ENCODE data around the gene GALNTL6.
"Not testable (repeated sequence)": the region's sequence is repeated elsewhere in the genome, so short reads cannot be mapped to it uniquely, and the experiment has no call there.

Gene GALNTL6

DNA sequence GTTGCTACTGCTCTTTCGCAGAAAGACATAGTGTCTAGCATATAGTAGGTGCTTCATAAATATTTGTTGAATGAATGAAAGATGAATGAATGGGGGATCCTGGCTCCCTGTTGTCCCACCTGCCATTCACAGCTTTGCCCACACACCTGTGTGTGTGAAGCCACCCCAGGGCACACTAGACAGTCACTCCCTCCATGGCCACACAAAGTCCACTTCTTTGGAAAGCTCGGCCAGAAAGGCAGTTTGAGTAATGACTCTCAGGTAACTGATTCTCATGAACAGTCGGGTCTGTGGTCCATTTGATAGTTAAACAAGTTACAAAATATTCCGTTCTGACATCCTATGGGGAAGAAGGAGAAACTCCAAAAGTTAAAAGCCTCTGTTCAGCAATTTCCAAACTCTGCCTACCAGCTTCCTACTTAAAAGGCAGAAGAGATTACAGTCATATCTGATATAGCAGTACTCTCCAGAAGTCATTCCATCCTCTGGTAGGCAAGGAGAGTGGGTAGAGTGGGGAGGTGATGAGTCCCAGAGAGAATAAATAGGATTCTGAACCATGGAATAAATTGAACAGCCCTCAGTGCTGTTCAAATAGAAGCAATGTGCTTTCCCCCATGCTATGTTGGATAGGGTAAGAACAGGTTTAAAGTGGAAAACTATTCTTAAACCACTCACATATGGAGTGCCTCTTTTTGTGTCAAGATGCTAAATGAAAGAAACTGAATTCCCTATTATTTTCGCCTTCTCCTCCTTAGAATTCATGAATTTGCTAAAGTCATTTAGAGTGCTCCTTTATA is 1150.5 kb downstream of the GALNTL6 start:
- TF ChIP-seq, protein P1, sequence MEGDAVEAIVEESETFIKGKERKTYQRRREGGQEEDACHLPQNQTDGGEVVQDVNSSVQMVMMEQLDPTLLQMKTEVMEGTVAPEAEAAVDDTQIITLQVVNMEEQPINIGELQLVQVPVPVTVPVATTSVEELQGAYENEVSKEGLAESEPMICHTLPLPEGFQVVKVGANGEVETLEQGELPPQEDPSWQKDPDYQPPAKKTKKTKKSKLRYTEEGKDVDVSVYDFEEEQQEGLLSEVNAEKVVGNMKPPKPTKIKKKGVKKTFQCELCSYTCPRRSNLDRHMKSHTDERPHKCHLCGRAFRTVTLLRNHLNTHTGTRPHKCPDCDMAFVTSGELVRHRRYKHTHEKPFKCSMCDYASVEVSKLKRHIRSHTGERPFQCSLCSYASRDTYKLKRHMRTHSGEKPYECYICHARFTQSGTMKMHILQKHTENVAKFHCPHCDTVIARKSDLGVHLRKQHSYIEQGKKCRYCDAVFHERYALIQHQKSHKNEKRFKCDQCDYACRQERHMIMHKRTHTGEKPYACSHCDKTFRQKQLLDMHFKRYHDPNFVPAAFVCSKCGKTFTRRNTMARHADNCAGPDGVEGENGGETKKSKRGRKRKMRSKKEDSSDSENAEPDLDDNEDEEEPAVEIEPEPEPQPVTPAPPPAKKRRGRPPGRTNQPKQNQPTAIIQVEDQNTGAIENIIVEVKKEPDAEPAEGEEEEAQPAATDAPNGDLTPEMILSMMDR (IDR thresholded peaks at IDR 0.05; ENCODE audit: control insufficient read depth, insufficient read depth, low read depth, low read length, missing control alignments): no peak
- DNase-seq (ENCODE audit: low read depth): no peak
- H3K4me3 ChIP-seq (ENCODE audit: control insufficient read depth, low read depth, low read length): no peak overlapping the region

DNA sequence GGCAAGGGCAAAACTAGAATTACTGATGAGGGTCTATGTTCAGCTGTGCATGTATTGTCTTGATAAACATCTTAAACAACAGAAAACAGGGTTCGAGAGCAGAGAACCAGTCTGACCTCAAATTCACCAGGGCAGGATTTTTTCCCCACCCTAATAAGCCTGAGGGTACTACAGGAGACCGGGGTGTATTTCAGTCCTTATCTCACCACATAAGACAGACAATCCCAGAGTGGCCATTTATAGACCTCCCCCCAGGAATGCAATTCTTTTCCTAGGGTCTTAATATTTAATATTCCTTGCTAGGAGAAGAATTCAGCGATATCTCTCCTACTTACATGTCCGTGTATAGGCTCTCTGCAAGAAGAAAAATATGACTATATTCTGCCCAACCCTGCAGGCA is 1157.0 kb downstream of the GALNTL6 start:
- not testable (repeated sequence) for DNase-seq (ENCODE audit: low read depth); H3K4me3 ChIP-seq (ENCODE audit: control insufficient read depth, low read depth, low read length)

DNA sequence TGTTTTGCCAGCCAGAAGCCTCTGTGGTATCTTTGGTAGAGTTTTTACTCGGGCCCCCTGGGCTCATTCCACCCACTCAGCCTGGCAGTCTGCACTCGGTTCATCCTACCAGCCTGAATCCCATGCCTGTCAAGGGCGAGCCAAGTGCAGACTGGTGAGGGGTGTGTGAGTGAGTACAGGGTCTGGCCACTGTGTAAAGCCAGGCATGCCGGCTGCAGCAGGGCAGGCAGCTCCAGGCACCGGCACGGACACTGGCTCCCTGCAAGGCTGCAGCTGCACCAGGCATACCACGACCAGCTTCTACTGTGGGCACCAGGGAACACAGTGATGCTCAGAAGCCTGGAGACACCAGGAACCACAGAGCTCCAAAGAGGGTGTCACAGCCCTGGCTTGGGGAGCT is 1161.4 kb downstream of the GALNTL6 start:
- H3K4me3 ChIP-seq (ENCODE audit: control insufficient read depth, low read depth, low read length): no peak overlapping the region
- no peak for DNase-seq (ENCODE audit: low read depth)
- TF ChIP-seq, protein P1 (IDR thresholded peaks at IDR 0.05; ENCODE audit: control insufficient read depth, insufficient read depth, low read depth, low read length, missing control alignments): no peak

DNA sequence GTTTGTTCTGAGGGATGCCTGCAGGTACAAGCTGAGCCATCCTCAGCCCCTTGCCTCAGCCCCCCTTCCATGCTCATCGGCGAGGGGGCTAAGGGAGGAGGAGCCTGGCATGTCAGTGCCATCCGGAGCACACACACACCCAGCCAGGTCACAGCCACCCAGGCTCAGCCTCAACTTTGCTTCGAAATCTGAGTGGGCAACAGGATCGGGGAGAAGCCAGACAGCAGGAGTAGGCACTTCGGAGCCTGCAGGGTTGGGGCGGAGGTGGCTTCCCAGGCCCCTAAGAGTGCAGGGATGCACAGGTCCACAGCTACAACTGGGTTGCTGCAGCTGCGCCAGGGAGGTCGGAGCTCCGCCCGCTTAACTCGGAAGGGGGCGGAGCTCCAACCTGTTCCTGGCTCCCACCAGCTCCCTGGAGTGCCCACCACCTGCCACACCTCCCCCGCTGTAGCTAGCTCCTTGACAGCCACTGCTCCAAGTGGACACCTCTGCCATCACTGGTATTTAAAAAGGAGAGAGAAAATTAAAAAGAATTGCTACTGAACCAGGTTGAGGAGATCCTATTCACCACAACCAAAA is 1162.5 kb downstream of the GALNTL6 start:
- TF ChIP-seq, protein P1 (IDR thresholded peaks at IDR 0.05; ENCODE audit: control insufficient read depth, insufficient read depth, low read depth, low read length, missing control alignments): no peak
- no peak overlapping the region for H3K4me3 ChIP-seq (ENCODE audit: control insufficient read depth, low read depth, low read length)
- no peak for DNase-seq (ENCODE audit: low read depth)

DNA sequence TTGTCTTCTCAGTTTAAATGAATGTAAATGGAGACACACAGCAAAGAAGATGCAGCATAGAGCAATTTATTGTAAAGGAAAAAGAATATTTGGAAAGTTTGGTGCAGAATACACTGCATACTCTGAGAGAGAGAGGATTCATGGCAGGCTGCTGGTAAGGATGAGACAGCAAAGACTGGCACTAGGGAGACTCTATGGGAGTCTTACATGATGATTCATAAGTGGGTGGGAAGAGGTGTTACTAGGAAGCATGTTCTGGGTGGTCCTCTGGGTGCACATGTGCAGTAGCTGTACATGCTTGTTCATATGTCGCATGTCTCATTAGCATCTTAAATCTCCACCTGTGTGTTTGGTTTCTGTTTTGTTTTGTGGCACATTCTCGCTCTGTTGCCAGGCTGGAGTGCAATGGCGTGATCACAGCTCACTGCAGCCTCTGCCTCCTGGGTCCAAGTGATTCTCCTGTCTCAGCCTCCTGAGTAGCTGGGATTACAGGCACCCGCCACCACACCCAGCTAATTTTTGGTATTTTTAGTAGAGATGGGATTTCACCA is 1164.4 kb downstream of the GALNTL6 start:
- not testable (repeated sequence) for H3K4me3 ChIP-seq (ENCODE audit: control insufficient read depth, low read depth, low read length); DNase-seq (ENCODE audit: low read depth)

DNA sequence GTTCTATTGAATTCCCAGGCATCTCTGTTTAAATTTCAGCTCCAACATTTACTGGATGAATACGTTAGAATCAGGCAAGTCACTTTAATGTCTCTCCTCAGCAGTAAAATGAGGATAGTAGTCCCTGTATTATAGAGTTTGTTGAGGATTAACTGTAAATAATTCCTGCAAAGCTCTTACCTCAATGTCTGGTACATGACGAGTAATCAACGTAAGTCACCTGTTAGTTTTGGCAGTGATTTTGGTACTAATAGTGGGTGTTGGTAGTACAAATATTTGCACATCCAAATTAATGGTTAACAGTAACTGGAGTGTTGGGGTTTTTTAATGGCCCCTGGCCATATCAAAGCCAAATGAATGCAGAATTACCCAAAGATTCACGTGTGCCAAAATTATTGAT is 1165.6 kb downstream of the GALNTL6 start:
- TF ChIP-seq, protein P1 (IDR thresholded peaks at IDR 0.05; ENCODE audit: control insufficient read depth, insufficient read depth, low read depth, low read length, missing control alignments): no peak
- no peak overlapping the region for H3K4me3 ChIP-seq (ENCODE audit: control insufficient read depth, low read depth, low read length)
- DNase-seq (ENCODE audit: low read depth): no peak

DNA sequence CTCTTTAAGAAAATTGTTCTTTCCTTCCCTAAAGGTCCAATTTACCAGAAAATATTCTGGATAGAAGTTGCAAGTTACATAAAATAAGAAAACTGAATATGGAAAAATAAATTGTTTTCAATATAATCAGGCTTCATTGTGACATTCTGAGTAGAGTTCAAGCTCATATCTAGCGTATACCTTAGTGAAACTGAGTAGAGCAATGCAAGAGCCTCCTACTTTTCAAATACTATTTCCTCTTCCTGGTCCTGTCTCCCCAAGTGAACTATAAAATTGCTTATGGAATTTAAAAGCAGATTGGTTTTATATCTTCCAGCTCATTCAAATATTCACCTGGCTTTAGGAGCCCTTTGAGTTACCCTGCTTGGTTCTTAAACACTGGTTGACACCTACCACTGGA is 1166.1 kb downstream of the GALNTL6 start:
- H3K4me3 ChIP-seq (ENCODE audit: control insufficient read depth, low read depth, low read length): no peak overlapping the region
- TF ChIP-seq, protein P1 (IDR thresholded peaks at IDR 0.05; ENCODE audit: control insufficient read depth, insufficient read depth, low read depth, low read length, missing control alignments): no peak
- DNase-seq (ENCODE audit: low read depth): no peak
